NK-92 (cell line): ENCODE results near the gene STIM1.
"Not testable (repeated sequence)": the region's sequence is repeated elsewhere in the genome, so short reads cannot be mapped to it uniquely, and the experiment has no call there.

Experiments
- DNase-seq: peaks from one replicate; lab custom pipeline; 2025; ENCODE audit not compliant: unreplicated experiment; lab: John Stamatoyannopoulos, UW

Gene STIM1

DNA sequence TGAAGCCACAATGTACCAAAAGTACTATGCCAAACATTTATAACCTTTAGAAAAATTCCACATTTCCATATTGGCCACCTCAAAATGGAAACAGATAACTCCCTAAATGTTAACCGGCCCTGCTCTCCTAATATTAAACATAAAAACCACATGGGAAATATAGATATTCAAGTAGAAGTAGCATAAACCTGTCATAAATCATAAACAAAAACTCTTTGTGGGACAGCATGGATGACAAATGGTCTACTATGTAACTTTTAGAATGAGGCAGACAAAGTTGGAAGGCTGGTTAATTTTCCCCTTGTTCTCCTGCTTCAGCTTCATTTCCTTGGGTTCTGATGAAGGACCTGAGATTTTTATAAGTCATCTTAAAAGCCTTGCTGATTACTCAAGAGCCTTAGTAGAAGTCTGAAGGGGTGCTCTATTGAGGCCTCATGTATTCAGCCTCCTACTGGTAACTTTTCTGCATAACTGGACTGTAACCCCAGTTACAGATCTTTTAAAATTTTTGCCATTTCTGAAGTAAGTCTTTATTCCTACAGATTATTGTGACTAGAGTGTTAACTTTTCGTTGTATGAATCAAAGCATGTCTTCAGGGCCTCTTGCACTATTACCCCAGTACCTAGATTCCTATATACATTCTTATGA, 116.4 kb downstream of the STIM1 start:
- no peak for DNase-seq

- DNase-seq = no peak
Measured at GRCh38 chr11:3972431-3972830, 117.0 kb downstream of the STIM1 start.

GRCh38 chr11:3977078-3977477, 121.6 kb downstream of the STIM1 start:
- no peak for DNase-seq

DNA sequence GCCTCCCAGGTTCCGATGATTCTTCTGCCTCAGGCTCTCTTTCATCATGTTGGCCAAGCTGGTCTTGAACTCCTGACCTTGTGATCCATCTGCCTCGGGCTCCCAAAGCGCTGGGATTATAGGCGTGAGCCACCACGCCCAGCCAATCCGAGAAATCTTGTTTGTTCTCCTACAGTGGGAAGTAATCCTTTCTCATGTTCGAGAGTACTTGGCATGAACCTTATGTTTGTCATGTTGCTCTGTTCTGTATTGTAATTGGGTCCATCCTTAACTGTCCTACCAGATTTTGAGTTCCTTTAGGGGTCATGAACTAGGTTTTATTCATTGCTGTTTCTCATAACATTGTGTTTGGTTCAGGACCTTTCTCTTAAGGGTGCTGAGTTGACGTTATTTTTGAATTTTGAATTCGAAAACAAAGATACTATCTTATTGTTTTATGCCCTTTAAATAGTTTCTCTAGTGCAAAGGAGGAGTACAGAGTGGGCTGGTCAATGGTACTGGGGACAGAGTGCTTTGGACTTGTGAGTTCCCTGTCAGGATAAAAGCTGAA, 125.7 kb downstream of the STIM1 start:
- DNase-seq = no peak

DNA sequence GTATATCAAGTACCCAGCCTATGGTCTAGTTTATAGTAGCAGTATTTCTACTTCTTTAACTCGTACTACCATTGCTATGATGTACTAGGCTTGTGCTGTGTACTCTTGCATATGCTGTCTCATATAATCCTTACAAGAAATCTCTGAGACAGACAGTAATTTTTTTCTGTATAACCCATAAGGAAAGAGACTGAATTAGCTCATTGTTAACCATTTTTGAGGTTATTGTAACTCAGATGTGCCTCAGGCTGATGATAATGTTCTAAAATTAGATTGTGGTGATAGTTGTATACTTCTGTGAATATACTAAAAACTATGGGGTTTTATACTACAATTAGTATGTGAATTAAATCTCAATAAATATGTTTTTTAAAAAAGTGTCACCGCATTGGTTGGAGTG, 127.0 kb downstream of the STIM1 start:
- no peak for DNase-seq

- no peak for DNase-seq
Measured at GRCh38 chr11:3983101-3983500, 127.6 kb downstream of the STIM1 start.

- DNase-seq = no peak
Measured at GRCh38 chr11:3984896-3985295, 129.4 kb downstream of the STIM1 start.

DNA sequence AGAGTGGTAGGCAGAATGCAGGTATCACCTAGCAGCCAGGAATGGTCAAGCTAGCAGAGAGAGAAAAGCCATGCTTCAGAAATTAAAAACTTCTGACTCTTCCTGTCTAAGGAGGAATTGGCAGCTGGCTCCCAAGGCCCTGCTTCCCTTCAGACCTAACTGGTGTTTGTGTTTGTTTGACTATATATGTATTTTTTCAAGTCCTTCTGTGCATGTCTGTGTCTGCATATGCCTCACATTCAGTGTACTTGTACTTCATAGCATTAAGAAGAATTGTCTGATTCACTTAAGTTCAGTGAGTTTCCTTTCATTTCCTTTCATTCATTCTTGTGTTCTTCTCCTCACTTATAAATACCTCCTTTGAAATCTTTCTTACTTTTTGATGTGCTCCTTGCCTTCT, 130.2 kb downstream of the STIM1 start:
- DNase-seq = no peak

GRCh38 chr11:3986301-3986700, 130.8 kb downstream of the STIM1 start:
- DNase-seq = no peak

GRCh38 chr11:3989276-3989920, 133.9 kb downstream of the STIM1 start:
- no peak for DNase-seq

- no peak for DNase-seq
Measured at GRCh38 chr11:3989921-3990290, 134.4 kb downstream of the STIM1 start.

GRCh38 chr11:3990406-3990805, 134.9 kb downstream of the STIM1 start:
- DNase-seq = no peak

DNA sequence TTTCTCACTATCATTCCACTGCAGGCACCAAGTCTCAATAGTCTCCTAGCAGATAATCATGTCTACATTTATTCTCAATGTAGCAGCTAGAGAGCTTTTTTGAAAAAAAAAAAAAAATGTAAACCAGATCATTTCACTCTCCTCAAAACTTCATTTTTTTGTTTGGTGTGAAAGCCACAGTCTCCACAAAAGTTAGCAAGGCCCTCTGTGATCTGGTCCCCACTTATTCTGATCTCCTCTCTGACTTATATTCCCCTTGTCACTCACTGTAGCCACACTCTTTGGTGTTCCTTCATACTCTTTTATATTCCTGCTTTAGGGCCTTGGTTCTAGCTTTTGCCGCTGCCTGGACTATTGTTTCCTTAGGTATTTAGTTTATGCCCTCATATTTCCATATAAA, 137.5 kb downstream of the STIM1 start:
- DNase-seq = no peak

DNA sequence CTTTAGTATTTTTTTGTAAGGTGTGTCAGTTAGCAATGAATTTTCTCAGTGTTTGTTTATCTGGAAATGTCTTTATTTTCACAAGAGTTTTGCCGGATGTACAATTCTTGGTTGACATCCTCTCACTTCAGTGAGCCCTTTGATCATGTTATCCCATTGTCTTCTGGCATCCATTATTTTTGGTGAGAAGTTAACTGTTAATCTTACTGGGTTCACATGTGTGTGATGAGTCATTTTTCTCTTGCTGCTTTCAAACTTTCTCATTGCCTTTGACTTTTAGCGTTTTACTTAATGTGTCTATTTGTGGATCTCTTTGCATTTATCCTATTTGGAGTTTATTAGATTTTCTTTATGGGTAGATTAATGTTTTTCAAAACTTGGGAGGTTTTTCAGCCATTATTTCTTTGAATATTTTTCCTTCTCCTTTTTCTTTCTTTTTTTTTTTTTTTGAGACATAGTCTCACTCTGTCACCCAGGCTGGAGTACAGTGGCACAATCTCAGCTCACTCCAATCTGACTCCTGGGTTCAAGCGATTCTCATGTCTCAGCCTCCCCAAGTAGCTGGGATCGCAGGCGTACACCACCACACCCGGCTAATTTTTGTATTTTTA, 138.7 kb downstream of the STIM1 start:
- DNase-seq = no peak

GRCh38 chr11:3995307-3995706, 139.8 kb downstream of the STIM1 start:
- DNase-seq = no peak

GRCh38 chr11:3995949-3996554, 140.6 kb downstream of the STIM1 start:
- DNase-seq = no peak

DNA sequence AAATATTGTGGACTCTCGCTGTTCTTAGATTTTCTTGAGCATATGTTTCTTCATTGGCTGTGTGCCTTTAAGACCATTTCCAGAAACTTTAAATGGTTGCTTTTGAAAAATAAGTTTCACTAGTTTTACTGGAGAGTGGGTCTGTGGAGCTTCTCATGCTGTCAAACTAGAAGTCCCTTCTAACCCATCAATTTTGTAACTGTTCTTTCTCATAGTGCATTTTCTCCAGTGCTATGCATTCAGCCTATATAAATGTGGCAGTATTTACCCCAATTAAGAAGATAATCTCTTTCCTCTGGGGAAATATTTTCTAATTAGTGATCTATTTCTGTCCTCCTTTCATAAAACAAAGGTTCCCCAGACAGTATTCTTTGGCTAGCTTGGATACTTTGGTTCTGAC, 141.2 kb downstream of the STIM1 start:
- DNase-seq = no peak

GRCh38 chr11:4004753-4005152, 149.3 kb downstream of the STIM1 start:
- not testable (repeated sequence) for DNase-seq

DNA sequence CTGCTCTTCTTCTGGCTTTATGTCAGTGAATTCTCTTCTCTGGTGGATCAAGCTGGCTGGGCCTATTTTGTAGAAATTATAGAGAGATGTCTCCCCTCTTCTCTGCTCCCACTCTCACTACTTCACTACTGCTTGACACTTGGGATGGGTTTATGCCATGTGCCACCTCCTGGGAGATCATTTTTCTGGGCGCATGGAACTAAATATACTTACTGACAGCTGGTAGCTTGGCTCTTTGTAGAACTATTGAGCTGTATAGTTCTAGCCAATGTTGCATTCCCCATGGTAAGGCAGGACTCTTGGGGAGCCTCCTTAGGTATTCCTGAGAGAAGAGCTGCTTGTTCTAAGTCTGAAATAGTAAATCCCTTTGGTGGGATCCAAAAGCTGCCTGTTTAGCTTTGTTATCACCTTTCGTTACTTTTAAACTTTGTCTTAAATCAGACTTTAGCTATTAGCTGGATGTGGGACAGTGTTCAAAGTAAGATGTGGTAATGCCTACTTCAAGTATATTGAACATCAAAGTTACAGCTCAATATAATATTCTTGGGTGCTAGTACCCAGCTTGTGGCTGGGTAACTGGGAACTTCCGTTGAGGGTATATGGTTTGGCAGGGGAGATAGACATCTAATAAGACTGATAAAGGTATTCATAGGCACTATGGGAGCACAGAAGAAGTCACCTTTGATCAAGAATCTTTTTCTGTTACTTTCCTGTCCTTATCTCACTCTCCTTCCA, 151.6 kb downstream of the STIM1 start:
- no peak for DNase-seq

GRCh38 chr11:4008116-4008515, 152.7 kb downstream of the STIM1 start:
- no peak for DNase-seq

DNA sequence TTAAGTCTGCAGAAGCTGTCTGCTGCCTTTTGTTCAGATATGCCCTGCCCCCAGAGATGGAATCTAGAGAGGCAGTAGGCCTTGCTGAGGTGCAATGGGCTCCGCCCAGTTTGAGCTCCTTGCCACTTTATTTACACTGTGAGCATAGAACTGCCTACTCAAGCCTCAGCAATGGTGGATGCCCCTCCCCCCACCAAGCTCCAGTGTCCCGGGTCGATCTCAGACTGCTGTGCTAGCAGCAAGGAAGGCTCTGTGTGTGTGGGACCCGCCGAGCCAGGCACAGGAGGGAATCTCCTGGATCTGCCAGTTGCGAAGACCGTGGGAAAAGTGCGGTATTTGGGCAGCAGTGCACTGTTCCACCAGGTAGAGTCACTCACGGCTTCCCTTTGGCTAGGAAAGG, 161.1 kb downstream of the STIM1 start:
- DNase-seq = not testable (repeated sequence)
